HG03097 (cell line): ENCODE measurements around the gene BET1L.
"Not testable (repeated sequence)": the region's sequence is repeated elsewhere in the genome, so short reads cannot be mapped to it uniquely, and the experiment has no call there.

Experiments
- ATAC-seq: cut with Tn5 transposase; IDR thresholded peaks from one replicate; pipeline ENCODE4 v1.9.1; 2021; ENCODE audit not compliant: unreplicated experiment, low FRiP score

The BET1L gene

DNA sequence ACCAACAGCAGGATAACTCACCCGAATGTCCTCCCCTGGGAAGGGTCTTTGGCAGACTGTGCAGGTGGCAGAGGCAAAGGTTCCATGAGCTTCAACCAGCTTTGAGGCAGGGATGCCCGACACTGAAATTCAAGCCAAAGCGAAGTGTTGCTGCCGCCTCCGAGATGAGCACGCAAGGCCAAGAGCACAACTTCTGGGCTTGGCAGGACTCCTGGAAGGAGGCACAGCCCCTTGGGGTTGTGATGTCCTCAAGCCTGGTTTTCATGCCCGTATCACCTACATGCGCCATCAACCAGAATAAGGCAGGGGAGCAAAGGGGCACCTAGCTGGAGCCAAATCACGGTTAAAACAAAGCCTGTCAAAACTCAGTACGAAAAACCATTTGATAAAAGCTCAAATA lies 23.2 kb upstream of the BET1L start:
- no peak for ATAC-seq

DNA sequence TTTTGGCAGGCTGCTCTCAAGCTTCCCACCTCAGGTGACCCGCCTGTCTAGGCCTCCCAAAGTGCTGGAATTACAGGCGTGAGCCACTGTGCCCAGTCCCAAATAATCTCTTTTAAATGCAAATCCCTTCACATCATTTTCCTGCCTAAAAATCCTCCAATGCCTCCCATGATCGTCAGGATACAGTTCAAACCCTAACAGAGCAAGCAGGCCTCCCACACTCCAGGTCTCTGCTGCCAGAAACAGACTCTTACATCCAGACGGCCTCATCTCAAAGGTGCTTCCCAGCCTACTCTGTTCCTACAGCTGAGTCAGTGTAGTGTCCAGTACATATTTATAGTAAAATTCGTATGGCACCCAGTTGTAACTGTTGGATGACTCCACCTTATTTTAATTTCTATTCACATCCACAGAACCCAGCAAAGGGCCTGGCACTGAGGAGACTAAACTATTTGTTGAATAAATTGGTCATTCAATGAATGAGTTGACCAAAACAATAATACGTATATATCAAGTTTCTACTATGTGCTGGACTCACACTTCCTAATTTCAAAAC lies 20.7 kb upstream of the BET1L start:
- ATAC-seq, result no peak

DNA sequence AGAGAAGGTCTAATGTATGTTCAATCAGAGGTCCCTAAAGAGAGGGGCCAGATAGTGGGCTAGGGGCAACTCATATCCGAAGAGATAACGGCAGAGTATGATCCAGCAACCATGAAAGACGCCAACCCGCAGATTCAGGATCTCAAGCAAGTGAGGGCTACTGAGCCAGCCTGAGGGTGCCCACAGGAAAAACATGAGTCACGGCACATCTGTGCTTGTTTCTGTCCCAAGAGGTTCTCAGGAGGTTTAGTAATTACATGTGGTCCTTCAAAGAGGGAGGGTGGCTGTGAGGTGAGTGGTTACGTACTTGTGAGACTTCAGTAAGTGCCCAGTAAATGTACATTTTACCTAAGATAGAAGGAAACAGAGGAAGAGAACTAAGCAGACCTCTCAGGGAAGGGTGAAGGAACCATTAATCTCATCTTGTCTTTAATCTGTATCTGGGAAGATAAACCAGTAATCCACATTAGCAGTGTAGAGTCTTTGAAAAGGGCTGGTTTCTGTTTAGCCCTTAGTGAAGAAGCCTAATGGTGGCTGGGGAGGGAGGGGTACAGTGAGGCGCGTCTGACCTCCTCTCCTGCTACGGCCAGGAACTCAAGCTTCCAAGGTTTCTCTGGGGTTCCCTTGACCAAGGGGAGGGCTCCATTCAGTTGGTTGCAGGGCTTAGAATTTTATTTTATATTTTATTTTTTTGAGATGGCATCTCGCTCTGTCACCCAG lies 18.7 kb upstream of the BET1L start:
- no peak for ATAC-seq

DNA sequence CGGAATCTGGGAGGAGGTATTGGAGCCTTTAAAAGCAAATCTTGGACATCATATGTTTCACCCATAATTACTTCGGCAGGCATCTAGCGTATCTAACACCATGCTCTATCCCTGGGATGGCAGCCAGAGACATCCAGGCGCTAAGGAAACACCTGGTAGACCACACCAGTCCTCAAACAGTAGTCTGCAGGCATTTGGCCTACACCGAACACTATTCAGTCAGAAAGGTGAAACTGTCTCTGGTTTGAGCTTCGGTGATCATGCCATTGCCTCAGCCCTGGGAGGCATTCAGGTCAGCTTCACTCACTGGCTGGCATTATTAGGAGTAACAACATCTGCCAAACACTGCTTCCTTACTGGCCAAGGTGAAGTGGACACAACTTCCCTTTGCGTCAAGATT lies 17.2 kb upstream of the BET1L start:
- ATAC-seq, result no peak

DNA sequence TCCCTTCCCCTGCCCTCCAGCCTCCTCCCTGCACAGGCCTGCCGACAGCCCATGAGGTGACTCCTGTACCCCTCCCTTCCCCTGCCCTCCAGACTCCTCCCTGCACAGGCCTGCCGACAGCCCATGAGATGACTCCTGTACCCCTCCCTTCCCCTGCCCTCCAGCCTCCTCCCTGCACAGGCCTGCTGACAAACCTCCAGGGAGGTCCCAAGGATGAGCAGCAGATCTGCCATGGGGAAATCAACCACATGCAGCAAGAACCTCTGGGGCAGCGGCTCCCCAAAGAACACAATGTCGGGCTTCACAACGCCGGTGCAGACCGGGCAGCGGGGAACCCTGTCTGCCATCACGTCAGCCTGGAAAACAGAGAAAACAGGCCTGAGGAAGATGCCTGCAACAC lies 16.7 kb upstream of the BET1L start:
- ATAC-seq, result no peak

DNA sequence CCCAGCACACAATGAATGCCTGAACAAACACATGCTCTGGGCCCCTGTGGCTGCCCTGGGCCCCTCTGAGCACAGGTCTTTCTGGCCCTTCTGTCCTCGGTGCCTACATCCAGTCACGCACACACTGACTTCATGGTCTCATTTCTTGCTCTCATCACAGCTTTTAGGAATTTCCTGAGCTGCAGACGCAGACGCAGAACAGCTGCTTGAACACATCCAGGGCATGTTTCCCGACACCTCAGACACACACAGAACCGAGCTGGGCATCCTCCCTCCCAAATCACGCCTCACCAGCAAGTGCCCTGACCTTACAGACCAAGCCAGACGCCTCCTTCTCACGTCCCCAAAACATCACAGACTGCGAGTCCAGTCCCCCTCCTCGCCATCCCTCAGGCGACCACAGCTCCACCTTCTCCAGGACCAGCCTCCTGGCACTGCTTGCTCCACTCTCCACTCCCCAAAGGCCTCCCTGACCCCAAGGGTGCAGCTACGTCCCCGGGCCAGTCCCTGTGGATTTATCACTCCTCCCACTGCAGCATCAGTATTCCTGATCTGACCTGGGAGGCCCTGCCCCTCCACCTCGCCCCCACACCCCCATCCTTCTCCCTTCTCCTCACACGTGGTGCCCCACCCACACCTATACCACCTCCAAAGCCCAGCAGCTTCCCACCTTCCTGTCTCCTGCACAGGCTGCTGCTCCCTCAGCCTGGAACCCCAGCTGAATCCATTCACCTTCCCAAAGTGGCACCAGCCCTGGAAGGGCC lies 16.0 kb upstream of the BET1L start:
- ATAC-seq, result no peak

DNA sequence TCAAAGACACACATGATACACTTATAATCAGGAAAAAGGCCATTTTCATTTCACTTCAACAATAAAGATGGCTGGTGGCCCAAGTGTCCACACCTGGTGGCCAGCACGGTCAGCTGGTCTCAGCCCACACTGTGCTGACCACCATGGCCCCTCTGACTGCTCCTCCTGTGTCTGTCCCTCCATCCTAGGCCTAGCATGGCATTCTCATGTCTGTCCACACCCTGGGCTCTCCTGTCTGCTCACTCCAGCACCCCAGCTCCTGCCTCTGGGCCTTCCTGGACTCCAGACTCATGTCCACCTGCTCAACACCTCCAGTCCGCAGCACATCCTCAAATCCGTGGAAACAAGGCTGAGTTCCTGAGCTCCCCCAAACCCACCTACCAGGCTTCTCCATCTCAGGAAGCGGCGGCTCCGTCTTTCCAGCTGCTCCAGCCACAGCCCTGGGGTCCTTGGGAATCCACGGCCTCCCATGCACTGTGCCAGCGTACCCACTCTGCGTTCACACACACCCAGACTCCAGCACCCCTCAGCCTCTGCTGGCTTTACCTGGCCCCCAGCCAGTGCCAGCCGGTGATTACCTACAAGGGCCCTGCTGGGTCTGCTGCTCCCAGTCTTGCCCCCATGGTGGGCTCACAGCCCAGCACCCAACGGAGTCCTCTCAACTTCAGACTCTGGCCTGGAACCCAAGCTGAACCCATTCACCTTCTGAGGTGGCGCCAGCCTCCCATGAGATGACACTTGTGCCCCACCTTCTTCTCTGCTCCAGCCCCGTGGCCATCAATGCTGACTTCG lies 15.0 kb upstream of the BET1L start:
- ATAC-seq, result no peak

DNA sequence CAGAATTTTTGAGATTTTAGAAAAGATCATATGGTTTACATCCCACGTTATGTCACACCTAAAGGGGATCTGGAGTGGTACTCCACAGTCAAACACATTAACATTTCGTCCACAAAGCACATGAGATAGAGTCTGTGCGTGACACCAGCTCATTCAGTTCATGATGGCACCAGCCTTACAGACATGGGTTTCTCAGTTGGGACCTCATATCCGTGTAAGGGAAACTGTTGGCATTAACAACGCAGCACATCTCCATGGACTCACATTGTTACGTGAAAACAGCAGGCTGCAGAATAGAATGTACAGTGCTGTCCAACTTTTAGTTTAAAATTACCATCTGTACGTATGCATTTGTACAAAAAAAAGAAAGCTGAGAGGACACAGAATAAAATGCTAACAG lies 14.3 kb upstream of the BET1L start:
- no peak for ATAC-seq

DNA sequence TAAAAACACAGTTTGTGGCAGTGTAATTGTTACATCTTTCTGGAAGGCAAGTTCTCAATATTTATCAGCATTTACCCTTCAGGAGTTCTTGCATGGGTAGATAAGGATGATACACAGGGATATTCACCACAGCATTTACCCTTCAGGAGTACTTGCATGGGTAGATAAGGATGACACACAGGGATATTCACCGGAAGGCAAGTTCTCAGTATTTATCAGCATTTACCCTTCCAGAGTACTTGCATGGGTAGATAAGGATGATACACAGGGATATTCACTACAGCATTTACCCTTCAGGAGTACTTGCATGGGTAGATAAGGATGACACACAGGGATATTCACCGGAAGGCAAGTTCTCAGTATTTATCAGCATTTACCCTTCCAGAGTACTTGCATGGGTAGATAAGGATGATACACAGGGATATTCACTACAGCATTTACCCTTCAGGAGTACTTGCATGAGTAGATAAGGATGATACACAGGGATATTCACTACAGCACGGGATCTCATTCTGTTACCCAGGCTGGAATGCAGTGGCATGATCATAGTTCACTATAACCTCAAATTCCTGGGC lies 13.5 kb upstream of the BET1L start:
- not testable (repeated sequence) for ATAC-seq

DNA sequence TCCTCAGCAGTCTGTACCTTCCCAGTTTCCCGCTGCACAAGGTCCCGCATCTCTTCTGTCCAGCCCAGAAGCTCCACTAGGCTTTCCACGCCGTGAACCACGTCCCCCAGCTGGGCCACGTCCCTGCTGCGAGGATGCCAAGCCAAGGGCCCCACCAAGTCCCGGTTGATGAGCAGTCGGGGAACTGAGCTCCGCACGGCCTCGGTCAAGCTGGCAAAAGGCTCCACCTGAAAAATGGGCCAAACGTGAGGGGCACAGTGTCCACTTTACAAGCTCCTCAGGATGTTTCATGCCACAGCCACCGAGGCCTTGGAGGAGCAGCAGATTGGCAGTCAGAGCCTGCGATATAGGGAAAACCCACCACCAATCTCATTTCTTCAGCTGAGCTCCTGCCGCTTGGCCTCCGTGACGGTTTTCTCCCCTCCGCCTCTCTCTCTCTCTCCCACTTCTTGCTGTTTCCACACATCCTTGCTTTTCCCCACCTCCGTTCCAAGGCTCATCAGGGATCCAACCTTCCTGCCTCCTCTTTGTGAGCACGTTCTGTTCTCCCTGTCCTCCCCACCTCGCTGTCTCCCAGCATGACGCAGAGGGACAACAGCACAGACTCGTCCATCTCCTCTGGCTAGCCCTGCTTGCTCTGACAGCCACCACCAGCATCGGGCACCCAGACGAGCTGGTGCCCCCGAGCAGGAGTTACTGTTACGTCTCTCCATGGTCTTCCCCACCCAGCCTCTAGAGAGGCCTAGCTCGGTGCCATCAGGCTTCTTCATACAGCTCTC lies 11.8 kb upstream of the BET1L start:
- no peak for ATAC-seq

DNA sequence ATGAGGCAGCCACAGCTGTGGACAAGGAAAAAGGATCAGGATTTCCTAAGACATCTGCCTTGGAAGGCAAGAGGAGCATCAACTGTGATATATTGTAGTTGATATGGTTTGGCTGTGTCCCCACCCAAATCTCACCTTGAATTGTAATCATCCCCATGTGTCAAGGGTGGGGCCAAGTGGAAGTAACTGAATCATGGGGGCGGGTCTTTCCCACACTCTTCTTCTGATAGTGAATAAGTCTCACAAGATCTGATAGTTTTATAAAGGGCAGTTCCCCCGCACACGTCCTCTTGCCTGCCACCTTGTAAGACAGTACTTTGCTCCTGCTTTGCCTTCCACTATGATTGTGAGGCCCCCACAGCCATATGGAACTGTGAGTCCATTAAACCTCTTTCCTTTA lies 10.5 kb upstream of the BET1L start:
- ATAC-seq, result no peak

DNA sequence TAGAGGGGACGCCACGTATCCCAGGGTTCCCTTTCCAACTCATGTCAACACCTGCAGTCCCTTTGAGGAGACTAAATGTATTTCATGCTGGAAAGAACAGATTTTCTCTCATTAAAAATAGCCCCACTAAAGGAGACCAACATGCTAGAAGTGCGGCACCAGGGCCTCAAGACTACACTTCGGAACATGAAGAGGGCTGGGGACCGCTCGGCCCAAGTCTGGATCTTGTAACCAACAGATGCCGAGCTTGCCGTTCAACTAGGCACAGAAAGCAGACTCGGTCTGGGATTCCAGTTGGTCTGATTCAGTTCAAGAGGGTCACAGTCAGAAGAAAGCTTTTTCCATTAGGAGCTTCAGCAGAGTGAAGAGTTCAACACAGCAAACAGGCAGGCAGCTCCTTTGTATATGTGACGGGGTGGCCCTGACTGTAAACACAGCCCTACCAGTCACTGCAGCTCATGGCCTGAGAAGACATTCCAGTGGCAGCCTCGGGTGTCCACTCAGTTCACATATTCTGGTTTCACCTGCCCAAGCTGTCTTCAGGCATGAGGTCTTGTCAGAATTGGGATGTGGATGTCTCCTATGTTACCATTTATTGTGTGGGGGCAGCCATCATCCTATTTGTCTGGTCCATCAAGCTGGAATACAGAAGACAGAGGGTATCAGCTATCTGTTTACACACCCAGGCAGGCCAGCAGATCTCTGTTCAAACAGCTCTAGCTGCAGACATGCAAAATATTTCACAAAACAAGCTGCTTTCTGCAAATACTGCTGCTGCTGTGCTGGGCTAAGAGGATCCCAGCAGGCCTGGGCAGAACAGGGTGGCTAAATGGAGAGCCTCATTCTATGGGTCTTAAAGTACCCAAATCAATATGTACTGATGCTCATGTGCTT lies 9.1 kb upstream of the BET1L start:
- ATAC-seq, result no peak

DNA sequence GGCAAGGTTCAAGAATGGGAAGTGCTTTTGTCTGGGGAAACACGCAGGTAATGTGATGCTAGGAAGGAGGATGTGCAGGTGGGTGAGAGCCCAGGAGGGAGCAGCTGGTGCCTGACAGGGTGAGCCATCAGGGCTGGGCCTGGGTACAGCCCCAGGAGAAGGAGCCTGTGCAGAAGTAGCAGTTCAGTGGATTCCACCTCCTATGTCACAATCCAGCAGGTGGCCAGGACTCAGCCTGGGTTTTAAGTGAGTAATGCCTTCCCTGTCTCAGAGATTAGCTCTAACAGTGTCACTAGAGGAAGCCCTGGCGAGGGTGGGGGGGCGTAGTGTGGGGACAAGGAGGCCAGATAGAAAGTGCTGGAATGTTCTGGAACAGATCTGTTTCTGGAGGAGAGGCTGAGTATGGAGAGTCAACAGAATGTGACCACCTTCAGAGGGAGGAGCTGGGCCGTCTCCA lies 8.4 kb upstream of the BET1L start:
- ATAC-seq, result no peak

DNA sequence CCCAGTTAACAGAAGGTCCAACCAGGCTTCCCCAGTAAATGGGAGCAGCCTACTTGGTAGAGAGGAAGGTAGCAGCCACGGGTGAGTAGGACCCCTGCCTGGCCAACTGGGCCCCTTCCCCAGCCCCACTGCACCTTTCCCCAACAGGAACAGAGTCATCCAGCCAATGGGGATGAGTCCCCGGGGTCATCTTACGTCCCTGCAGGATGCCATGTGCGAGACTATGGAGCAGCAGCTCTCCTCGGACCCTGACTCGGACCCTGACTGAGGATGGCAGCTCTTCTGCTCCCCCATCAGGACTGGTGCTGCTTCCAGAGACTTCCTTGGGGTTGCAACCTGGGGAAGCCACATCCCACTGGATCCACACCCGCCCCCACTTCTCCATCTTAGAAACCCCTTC lies 6.9 kb upstream of the BET1L start:
- no peak for ATAC-seq

DNA sequence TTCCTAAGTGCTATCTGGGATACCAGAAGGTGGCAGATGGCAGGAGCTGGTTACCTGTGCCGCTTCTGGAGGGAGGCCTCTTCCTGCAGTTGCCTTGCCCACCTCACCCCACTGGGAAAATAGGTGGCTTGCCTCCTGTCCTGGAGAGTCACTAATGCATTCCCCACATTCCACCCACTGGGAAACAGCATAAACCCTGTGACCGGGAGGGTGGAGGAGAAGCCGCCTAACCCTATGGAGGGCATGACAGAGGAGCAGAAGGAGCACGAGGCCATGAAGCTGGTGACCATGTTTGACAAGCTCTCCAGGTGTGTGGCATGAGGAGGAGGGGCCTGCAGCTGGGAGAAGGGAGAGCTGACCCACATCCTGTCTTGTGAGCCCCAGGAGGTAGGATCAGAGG lies 5.9 kb upstream of the BET1L start:
- no peak for ATAC-seq

DNA sequence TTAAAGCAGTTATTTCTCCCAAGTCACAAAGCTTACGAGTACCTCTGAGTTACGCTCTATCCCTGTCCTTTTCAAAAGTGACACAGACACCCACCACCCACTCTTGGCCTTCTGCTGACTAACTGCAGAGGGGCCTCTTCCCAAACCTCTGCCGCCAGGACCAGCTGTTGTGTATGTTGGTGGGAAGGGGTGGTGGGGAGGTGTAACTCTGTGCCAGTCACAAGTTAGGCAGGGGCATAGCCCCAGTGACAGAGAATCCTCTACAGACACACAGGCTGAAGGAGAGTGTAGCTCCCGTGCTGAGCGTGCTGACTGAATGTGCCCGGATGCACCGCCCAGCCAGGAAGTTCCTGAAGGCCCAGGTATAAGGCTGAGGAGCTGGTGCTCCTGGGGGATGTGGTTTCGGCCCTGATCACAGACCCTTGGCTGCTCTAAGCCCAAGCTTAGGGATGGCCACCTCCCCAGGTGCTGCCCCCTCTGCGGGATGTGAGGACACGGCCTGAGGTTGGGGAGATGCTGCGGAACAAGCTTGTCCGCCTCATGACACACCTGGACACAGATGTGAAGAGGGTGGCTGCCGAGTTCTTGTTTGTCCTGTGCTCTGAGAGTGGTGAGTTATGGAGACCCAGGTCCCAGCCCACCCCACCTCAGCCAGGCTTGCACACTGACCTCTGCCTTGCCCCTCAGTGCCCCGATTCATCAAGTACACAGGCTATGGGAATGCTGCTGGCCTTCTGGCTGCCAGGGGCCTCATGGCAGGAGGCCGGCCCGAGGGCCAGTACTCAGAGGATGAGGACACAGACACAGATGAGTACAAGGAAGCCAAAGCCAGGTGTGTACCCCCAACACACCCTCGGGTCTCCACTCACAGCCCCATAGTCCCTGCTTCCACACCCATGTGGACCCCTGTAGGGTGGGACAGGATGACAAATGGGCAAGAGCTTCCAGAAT lies 5.2 kb upstream of the BET1L start:
- ATAC-seq, result no peak

DNA sequence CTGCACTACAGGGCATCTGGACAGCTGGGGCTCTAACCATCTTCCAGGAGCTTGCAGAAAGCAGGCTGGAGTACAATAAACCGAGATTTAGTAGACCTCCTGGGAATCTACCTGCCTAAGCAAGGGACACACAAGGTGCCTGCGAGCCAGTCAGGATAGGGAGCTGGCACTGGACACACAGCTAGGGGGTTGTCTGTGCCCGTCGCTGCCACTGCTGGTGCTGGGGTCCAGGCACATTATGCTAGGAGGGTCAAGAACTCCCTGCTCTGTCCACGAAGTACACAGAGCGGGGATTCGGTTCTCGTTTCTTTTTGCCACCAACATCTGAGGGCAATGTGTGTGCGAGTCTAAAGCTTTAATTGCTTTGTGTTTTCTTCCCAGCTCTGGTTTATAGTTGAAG lies 4.5 kb upstream of the BET1L start:
- ATAC-seq, result no peak

DNA sequence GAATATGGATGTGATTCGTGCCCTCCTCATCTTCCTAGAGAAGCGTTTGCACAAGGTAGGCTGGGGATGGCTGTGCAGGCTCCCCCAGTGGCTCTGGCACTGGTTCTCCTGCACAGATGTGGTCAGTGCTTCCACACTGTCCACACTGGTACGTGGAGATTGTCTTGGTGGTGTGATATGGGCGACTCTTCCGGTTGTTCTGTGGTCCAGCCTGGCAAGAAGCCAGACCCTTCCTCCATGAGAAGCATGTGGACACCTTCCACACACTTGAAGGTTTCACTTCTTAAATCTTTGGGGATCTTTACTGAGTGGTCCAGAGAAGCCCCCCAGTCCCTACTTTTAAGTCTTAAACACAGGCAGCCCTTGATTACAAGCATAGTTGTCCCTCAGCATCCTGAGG lies 4.1 kb upstream of the BET1L start:
- no peak for ATAC-seq
